ENCODE results near the gene UTS2R. TPM values are rescaled to one million over a fixed set of nuclear protein-coding genes. Genes with fewer than 3 reads are reported as not detected.
A peak's percentile ranks its signal among the peaks of the same experiment; 100 is the strongest.

The UTS2R gene
- polyA plus RNA-seq, 1 donor from 2014 or later, result not detected

GRCh38 chr17:82351254-82351712 lies 20.3 kb upstream of the UTS2R start:
- Histone ChIP-seq H3K9me2 (ENCODE audit: insufficient read depth, low read length) (no peaks in the 10 kb centered on the region), H2AFZ (ENCODE audit: low read depth, low read length) (no peak overlapping the region), H3K4me2 (ENCODE audit: low read length) (no peak overlapping the region), H3K36me3 (ENCODE audit: insufficient read depth, low read length) (no peaks in the 10 kb centered on the region), H4K20me1 (ENCODE audit: insufficient read depth) (no peaks in the 10 kb centered on the region), H3K27ac (ENCODE audit: low read length) (no peak overlapping the region), H3K79me2 (replicated peaks; ENCODE audit: insufficient read depth, low read length) (no peaks in the 10 kb centered on the region), H3K9ac (ENCODE audit: low read length) (no peak overlapping the region), H3K9me3 (ENCODE audit: low read length) (no peaks in the 10 kb centered on the region), H3F3A (ENCODE audit: insufficient read depth, low read length, poor library complexity, severe bottlenecking) (no peaks in the 10 kb centered on the region), H3K4me3 (ENCODE audit: low read length) (no peak overlapping the region), H3K27me3 (ENCODE audit: insufficient read depth, low read depth, low read length) (no peaks in the 10 kb centered on the region)
- TF ChIP-seq TAF1 (IDR thresholded peaks at IDR 0.05; ENCODE audit: low read depth), result no peak
- TF ChIP-seq EP300 (conservative IDR thresholded peaks at IDR 0.05; ENCODE audit: poor library complexity, severe bottlenecking), result no peak
- no peak for TF ChIP-seq MXI1 (conservative IDR thresholded peaks at IDR 0.05; ENCODE audit: poor library complexity, severe bottlenecking)

DNA sequence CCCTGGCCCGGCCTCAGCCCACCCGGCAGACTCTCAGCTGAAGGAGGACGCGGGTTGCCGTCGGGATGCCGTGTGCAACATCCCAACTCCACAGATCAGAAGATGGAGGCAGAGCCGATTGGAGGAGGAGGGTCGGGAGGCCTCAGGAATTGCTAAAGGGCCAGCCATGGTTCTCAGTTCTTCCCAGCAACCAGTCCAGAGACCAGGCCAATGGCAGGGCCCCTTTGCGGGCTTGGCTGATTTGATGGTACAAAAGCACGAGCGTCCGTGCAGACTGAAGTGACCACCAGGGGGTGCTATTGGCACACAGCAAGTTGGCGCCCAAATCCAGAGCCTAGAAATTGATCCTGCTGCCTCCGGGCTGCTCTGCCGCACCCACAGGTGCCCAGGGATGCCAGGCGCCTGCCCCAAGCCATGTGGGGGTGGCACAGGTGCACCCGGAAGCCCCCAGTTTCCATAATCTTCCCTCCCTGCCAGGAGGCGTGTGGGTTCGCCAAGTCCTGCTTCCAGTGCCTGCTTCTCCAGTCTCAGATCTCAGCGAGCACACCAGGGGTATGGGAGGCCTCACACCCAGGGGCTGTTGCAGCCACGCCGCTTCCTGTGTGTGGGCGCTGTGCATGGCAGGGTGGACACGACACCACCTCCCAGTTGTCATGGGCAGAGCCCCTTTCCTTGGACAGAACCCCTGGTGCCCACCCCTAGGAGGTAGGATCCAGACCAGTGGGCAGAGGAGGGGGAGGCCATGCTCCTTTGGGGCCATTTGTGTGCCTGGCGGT lies 19.7 kb upstream of the UTS2R start:
- H3K4me3 ChIP-seq (ENCODE audit: low read length), result no peak overlapping the region
- H3K4me2 ChIP-seq (ENCODE audit: low read length), result no peak overlapping the region
- H3K27me3 ChIP-seq (ENCODE audit: insufficient read depth, low read depth, low read length), result no peaks in the 10 kb centered on the region
- no peak overlapping the region for H2AFZ ChIP-seq (ENCODE audit: low read depth, low read length)
- H4K20me1 ChIP-seq (ENCODE audit: insufficient read depth), result no peaks in the 10 kb centered on the region
- H3K79me2 ChIP-seq (replicated peaks; ENCODE audit: insufficient read depth, low read length), result no peaks in the 10 kb centered on the region
- no peaks in the 10 kb centered on the region for H3F3A ChIP-seq (ENCODE audit: insufficient read depth, low read length, poor library complexity, severe bottlenecking)
- H3K9me2 ChIP-seq (ENCODE audit: insufficient read depth, low read length), result no peaks in the 10 kb centered on the region
- no peak overlapping the region for H3K27ac ChIP-seq (ENCODE audit: low read length)
- H3K36me3 ChIP-seq (ENCODE audit: insufficient read depth, low read length), result no peaks in the 10 kb centered on the region
- no peak overlapping the region for H3K9ac ChIP-seq (ENCODE audit: low read length)
- no peak for TF ChIP-seq REST (IDR thresholded peaks at IDR 0.05; ENCODE audit: borderline replicate concordance)
- no peak for TF ChIP-seq EZH2 (IDR thresholded peaks at IDR 0.05; ENCODE audit: borderline replicate concordance, insufficient read depth, low read length, poor library complexity, severe bottlenecking)
- no peak for TF ChIP-seq MXI1 (conservative IDR thresholded peaks at IDR 0.05; ENCODE audit: poor library complexity, severe bottlenecking)
- peak; percentile 95 for TF ChIP-seq SMC3 (conservative IDR thresholded peaks at IDR 0.05; ENCODE audit: poor library complexity)
- no peak for TF ChIP-seq EP300 (conservative IDR thresholded peaks at IDR 0.05; ENCODE audit: poor library complexity, severe bottlenecking)
- peak; percentile 97 for TF ChIP-seq RAD21 (conservative IDR thresholded peaks at IDR 0.05)
- TF ChIP-seq TAF1 (IDR thresholded peaks at IDR 0.05; ENCODE audit: low read depth), result no peak
- no peak for TF ChIP-seq POLR2AphosphoS5 (IDR thresholded peaks at IDR 0.05)
- TF ChIP-seq, protein P1, sequence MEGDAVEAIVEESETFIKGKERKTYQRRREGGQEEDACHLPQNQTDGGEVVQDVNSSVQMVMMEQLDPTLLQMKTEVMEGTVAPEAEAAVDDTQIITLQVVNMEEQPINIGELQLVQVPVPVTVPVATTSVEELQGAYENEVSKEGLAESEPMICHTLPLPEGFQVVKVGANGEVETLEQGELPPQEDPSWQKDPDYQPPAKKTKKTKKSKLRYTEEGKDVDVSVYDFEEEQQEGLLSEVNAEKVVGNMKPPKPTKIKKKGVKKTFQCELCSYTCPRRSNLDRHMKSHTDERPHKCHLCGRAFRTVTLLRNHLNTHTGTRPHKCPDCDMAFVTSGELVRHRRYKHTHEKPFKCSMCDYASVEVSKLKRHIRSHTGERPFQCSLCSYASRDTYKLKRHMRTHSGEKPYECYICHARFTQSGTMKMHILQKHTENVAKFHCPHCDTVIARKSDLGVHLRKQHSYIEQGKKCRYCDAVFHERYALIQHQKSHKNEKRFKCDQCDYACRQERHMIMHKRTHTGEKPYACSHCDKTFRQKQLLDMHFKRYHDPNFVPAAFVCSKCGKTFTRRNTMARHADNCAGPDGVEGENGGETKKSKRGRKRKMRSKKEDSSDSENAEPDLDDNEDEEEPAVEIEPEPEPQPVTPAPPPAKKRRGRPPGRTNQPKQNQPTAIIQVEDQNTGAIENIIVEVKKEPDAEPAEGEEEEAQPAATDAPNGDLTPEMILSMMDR (IDR thresholded peaks at IDR 0.05; ENCODE audit: poor library complexity, severe bottlenecking), result peak; percentile 98
- H3K9me3 ChIP-seq (ENCODE audit: low read length), result no peaks in the 10 kb centered on the region
